HG03571 (cell line): ENCODE data around the gene PDE6G.
"Not testable (repeated sequence)": the region's sequence is repeated elsewhere in the genome, so short reads cannot be mapped to it uniquely, and the experiment has no call there.

Experiments used
- ATAC-seq: cut with Tn5 transposase; IDR thresholded peaks from one replicate; pipeline ENCODE4 v1.9.1; 2021; ENCODE audit not compliant: unreplicated experiment

Gene PDE6G

DNA sequence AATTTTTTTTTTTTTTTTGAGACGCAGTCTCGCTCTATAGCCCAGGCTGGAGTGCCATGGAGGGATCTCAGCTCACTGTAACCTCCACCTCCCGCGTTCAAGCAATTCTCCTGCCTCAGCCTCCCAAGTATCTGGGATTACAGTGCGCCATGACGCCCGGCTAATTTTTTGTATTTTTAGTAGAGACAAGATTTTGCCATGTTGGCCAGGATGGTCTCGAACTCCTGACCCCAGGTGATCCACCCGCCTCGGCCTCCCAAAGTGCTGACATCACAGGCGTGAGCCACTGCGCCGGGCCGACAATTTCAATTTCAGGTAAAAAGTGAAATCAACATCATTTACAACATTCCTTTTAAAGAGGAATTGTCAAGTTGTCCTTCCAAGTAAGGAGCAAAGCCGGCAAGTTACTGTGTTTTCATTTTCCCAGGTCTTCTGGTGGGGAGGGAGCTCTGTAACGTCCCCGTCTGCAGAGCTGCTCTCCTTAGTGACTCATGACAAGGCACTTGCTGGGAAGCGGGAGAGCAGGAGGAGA, 20.3 kb downstream of the PDE6G start:
- ATAC-seq, result no peak

- ATAC-seq, result no peak
Observed at GRCh38 chr17:81635431-81635830, 20.9 kb downstream of the PDE6G start.

DNA sequence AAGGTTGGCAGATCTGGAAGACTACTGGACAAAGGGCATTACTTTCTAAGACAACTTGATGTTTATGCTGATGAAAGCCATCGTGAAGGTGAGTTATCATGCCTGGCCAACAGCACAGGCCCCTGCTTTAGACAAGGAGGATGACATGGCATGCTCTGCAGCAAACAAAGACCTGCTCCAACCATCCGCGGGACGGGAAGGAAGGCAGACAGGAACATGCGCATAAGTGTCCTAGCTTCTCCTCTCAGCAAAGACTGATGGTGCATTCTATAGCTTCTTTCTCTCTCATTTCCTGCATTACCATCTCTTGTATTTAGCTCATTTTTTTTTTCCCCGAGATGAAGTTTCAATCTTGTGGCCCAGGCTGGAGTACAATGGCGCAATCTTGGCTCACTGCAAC, 24.9 kb downstream of the PDE6G start:
- ATAC-seq, result no peak

DNA sequence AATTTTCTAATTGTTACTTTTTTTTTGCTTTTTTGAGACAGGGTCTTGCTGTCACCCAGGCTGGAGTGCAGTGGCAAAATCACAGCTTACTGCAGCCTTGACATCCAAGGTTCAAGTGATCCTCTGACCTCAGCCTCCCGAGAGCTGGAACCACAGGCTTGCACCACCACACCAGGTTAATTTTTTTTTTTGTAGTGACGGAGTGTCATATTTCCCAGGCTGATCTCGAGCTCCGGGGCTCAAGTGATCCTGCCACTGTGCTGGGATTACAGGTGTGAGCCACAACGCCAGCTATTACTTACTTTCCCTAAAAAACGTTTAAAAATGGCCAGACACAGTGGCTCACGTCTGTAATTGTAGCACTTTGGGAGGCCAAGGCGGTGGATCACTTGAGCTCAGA, 26.1 kb downstream of the PDE6G start:
- ATAC-seq, result no peak

DNA sequence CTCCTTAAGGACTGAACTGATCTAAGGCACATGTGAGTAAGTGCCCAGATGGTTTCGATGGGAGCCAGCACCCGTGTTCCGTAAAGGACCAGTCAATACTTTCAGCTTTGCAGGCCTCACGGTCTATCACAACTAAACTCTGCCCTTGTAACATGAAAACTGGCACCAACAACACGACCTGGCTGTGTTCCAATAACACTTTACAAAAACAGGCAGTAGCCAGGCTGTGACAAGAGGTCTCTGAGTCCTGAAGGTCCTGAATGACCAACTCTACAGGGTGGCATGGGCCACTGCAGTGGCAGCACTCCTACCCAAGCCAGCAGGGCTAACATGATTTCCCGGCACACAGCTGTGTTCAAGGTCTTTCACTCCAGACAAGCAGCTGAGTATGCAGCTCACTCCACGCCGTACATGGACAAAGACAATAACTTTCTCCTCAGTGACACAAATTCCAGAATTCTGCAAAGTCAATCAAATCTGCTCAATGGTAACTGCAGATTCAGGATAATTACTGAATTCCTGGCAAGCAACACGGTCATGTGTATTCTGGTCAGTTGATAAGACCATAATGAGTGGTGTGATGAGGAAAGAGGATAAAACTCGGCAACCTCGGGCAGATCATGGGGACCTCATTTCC, 34.7 kb downstream of the PDE6G start:
- no peak for ATAC-seq

DNA sequence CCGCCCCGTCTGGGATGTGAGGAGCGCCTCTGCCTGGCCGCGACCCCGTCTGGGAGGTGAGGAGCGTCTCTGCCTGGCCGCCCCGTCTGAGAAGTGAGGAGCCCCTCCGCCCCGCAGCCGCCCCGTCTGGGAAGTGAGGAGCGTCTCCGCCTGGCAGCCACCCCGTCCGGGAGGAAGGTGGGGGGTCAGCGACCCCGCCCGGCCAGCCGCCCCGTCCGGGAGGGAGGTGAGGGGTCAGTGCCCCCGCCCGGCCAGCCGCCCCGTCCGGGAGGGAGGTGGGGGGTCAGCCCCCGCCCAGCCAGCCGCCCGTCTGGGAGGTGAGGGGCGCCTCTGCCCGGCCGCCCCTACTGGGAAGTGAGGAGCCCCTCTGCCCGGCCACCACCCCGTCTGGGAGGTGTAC, 38.0 kb downstream of the PDE6G start:
- ATAC-seq, result not testable (repeated sequence)

DNA sequence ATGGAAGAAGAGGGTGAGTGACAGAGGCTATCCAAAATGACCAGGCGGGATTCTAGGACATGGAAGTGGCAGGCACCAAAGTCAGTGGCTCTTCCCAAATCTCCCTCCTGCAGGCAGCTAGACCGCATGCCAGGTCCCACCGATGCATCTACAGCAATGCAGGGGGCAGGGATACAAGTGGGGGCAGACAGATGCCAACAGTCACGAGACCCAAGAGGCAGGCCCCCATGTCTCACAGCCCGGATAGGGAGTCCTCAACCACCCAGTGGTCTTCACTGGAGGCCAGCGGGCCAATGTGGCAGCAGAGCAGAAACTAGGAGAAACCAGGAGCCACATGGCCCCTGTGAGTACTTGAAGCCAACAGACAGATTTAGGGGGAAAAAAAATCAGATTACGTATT, 39.5 kb downstream of the PDE6G start:
- ATAC-seq, result no peak

DNA sequence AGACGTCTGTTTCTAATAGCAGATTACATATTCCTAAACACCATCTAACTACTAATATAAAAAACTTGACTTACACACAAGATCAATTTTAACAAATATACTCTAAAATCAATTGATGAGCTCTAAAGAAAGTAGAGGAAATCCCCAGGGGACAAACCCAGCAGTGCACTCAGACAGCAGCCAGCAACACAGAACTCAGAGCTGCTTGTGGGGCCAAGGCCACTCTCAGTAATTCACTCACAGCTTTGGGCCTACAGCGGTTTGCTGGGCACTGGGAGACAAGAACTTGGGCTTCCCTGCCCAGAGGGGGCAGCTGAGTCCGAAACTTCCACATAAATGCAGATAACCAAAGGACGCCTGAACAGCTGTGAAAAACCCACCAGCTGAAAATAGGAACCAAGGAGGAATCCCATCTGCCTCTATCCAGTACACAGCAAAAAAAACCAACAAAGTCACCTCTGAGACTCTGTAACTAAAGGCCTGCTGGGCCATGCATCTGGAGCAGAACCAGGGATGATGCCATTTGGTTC, 40.9 kb downstream of the PDE6G start:
- ATAC-seq, result no peak

- ATAC-seq, result no peak
Observed at GRCh38 chr17:81612172-81612970, 44.0 kb downstream of the PDE6G start.

DNA sequence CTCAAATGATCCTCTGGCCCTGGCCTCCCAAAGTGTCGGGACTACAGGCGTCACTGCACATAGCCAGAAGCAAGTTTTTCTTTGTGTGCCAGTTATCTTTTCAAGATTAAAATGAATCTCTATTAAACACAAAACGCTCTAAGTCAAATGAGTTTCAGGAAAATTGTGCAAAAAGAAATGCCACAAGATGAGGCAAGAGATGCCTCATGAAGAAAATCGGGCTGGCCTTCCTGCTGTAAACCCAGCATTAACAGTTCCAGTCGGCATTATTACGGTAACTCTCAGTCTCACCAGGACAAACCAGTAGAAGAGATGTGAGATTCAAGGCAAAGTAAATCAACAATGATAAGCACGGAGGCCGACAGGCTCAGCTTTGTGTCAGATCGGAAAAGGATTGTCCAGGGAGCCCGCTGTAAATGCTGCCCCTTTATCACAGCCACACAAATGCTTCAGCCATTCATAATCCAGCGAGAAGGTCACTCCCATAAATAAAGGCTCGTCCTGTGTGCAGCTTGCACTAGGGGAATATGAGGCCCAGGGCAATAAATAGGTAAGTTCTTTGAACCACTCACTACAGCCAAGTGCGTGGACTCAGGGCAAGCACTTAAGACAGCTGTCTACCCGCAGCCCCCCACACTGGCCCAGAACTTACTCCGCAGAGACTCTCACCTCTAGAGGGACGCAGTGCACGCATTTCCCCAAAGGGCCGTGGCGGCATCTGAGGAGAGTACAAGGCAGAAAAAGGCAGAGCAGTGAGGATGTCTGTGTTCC, 46.6 kb downstream of the PDE6G start:
- no peak for ATAC-seq

DNA sequence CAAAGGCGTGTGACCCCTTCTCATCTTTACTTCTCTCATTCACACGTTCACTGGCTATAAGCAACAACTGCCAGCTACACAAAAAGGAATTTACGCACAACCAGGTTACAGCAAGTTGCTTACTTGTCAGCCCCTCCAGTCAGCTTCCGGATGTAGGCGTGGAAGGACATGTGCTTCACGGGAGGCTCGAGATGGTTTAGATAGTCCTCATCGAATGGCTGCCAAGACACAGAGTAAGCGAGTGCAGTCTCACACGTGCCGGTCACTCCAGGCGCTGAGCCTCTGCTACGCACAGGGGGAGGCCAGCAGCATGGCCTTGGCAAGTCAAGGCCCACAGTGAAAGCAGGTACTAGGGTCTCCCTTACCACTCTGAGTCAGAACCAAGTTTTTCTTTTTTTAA, 47.7 kb downstream of the PDE6G start:
- ATAC-seq, result no peak

DNA sequence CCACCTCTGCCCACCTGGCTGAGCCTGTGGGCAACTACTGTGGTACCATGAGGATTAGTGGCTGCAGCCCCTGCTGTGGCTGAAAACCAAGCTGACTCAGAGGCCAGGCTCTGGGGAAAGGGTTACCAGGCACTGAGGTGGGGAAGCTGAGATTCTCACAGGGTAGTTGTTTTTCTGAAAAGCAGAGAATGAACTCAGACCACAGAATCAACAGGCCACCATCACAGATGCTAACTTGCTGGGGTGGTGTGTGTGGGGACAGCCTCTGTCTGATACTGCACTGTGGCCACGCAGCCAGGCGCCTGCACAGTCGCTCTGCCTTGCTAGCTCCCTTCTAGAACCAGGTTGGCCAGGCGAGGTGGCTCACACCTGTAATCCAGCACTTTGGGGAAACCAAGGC, 48.3 kb downstream of the PDE6G start:
- no peak for ATAC-seq

GRCh38 chr17:81607431-81607830, 48.9 kb downstream of the PDE6G start:
- no peak for ATAC-seq

DNA sequence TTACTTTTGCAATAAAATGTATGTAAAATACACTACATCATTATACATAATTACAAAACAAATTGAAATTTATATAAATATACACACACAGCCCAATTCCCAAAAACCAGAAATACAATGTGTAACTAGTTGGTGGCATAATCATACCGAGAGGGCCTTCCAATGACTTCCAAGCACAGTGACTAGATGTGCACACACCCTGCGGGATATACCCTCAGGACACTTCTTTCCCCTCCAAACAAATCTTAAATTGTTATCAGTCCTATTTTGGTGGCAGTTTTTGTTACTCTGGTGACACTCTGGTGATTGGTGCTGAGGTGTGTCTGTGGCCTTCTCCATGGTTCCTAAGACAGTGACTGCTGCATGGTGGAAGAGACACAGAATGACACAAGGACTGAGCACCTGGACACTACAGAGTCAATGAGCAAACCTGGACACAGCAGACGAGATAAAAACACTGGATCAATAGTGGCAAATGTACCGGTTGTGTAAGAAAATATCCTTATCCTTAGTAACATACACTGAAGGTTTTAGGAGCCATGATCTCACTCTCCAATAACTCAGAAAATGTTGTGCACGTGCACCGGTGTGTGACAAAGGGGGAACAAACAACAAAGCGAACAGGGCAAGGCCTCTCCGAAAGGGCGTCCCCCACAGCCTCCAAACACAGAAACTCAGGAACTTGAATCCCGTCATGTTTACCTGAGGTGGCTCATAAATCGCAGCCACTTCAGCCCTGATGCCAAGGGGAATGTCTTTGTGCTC, 52.3 kb downstream of the PDE6G start:
- no peak for ATAC-seq

DNA sequence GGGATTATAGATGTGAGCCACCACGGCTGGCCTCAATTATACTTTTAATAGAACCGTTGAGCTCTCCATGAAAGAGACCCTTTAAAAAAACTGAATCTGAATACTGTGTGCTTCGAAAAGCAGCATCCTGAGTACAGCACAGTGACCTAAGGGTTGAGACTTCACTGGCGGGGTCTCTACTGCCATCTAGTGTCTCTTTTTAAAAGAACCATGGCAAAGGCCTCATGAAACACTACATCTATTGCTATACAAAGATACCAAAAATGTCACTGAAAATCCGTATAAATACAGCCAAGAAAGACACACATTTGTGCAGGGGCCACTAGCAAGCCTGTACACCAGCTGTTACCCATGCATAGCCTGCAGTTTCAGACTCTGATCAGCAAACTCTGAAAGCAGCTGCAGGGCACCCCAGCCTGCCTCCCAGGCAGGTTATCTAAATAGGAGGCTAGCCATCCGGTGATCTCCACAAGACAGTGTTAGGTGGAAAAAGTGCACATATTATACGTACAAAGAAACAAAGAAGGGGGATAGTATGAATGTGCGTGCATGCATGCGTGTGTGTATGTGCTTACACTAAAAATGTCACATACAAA, 54.7 kb downstream of the PDE6G start:
- ATAC-seq, result no peak
